HEK293T (cell line): ENCODE measurements around the gene ASAP3.

Source experiments
- CTCF ChIA-PET: fragments of 350-600 bp; formaldehyde crosslinking; extraction: SDS; loops from one replicate; lab custom pipeline; 2021; ENCODE audit warnings: antibody characterized with exemption, inconsistent platforms; lab: Yijun Ruan, JAX
- POLR2A ChIA-PET: fragments of 350-600 bp; formaldehyde crosslinking; extraction: SDS; loops from one replicate; lab custom pipeline; 2020; ENCODE audit warnings: antibody characterized with exemption, inconsistent platforms; lab: Yijun Ruan, JAX
- DNase-seq: peaks from one replicate; pipeline ENCODE4 v3.0.0; 2012; ENCODE audit warnings: mixed read lengths; ENCODE audit errors: extremely low spot score
- ARNT ChIP-seq: fragments of 450-650 bp; IDR thresholded peaks from 2 replicates; pipeline ENCODE4 v1.6.1; 2017; ENCODE audit warnings: mild to moderate bottlenecking
- BHLHE40 ChIP-seq: fragments of 450-650 bp; IDR thresholded peaks from 2 replicates; pipeline ENCODE4 v1.6.1; 2016; ENCODE audit warnings: mild to moderate bottlenecking, moderate library complexity, borderline replicate concordance
- CTBP1 ChIP-seq: fragments of 450-650 bp; IDR thresholded peaks from 2 replicates; pipeline ENCODE4 v1.6.1; 2016; ENCODE audit warnings: borderline replicate concordance
- ELF4 ChIP-seq: fragments of 450-650 bp; IDR thresholded peaks from 2 replicates; pipeline ENCODE4 v1.6.1; 2017; ENCODE audit warnings: antibody characterized with exemption
- FOXA1 ChIP-seq: fragments of 450-650 bp; IDR thresholded peaks from 2 replicates; pipeline ENCODE4 v1.6.1; 2016; ENCODE audit warnings: mild to moderate bottlenecking
- FOXK2 ChIP-seq: fragments of 450-650 bp; IDR thresholded peaks from 2 replicates; pipeline ENCODE4 v1.6.1; 2016; ENCODE audit warnings: mild to moderate bottlenecking
- FOXM1 ChIP-seq: fragments of 450-650 bp; IDR thresholded peaks from 2 replicates; pipeline ENCODE4 v1.6.1; 2017; ENCODE audit warnings: mild to moderate bottlenecking, borderline replicate concordance
- HDGF ChIP-seq: fragments of 450-650 bp; IDR thresholded peaks from 2 replicates; pipeline ENCODE4 v1.6.1; 2017; ENCODE audit warnings: antibody characterized with exemption, borderline replicate concordance
- L3MBTL2 ChIP-seq: fragments of 450-650 bp; conservative IDR thresholded peaks from 2 replicates; pipeline ENCODE4 v1.6.1; 2016; ENCODE audit warnings: mild to moderate bottlenecking
- LEF1 ChIP-seq: fragments of 450-650 bp; IDR thresholded peaks from 2 replicates; pipeline ENCODE4 v1.6.1; 2017; ENCODE audit warnings: mild to moderate bottlenecking, borderline replicate concordance
- NFRKB ChIP-seq: fragments of 450-650 bp; IDR thresholded peaks from 2 replicates; pipeline ENCODE4 v1.6.1; 2016; ENCODE audit warnings: mild to moderate bottlenecking, moderate library complexity
- PKNOX1 ChIP-seq: fragments of 450-650 bp; IDR thresholded peaks from 2 replicates; pipeline ENCODE4 v1.6.1; 2016
- SP1 ChIP-seq: fragments of 450-650 bp; IDR thresholded peaks from 2 replicates; pipeline ENCODE4 v1.6.1; 2017
- SUZ12 ChIP-seq: fragments of 450-650 bp; IDR thresholded peaks from 2 replicates; pipeline ENCODE4 v1.6.1; 2016; ENCODE audit warnings: mild to moderate bottlenecking
- TARDBP ChIP-seq: fragments of 450-650 bp; IDR thresholded peaks from 2 replicates; pipeline ENCODE4 v1.6.1; 2016
- ZNF384 ChIP-seq: fragments of 450-650 bp; IDR thresholded peaks from 2 replicates; pipeline ENCODE4 v1.6.1; 2016

Gene ASAP3

GRCh38 chr1:23466423-23466989, 17.5 kb downstream of the ASAP3 start:
- ChIA-PET CTCF (interaction anchor here (0.6 to 1.0 kb wide), 2 partner anchors 18 to 272 kb away, joined by 3 read pairs; partner anchors contain the start of gene ASAP3), POLR2A (interaction anchor here (1.1 kb wide), 1 partner anchor 18 kb away, joined by 3 read pairs; the partner anchor contains the start of gene ASAP3)
- DNase-seq: no peak
- no peak for TF ChIP-seq HDGF
- TF ChIP-seq FOXA1: no peak
- TF ChIP-seq SUZ12: no peak
- no peak for TF ChIP-seq BHLHE40
- TF ChIP-seq ELF4: no peak
- no peak for TF ChIP-seq FOXM1

- ChIA-PET POLR2A (no interaction called here), CTCF (no interaction called here)
- no peak for DNase-seq
- TF ChIP-seq HDGF (no peak), ZNF384 (no peak), L3MBTL2 (no peak), NFRKB (no peak), FOXA1 (no peak), BHLHE40 (no peak), ELF4 (no peak), FOXK2 (no peak), CTBP1 (no peak), ARNT (no peak), LEF1 (no peak), FOXM1 (no peak), SUZ12 (no peak), SP1 (no peak), PKNOX1 (no peak), TARDBP (no peak)
Measured at GRCh38 chr1:23463286-23463685, 20.7 kb downstream of the ASAP3 start.

- ChIA-PET CTCF (no interaction called here), POLR2A (no interaction called here)
- no peak for TF ChIP-seq ELF4
- no peak for DNase-seq
Measured at GRCh38 chr1:23462766-23463165, 21.2 kb downstream of the ASAP3 start.

- CTCF ChIA-PET: interaction anchor here (0.6 kb wide), 1 partner anchor 168 kb away, joined by 3 read pairs; no protein-coding TSS in a partner anchor
- no peak for TF ChIP-seq PKNOX1
- TF ChIP-seq FOXM1: no peak
- DNase-seq: no peak
- POLR2A ChIA-PET: no interaction called here
Measured at GRCh38 chr1:23461050-23461449, 22.9 kb downstream of the ASAP3 start.

- no peak for TF ChIP-seq L3MBTL2
- TF ChIP-seq ARNT: no peak
- TF ChIP-seq TARDBP: no peak
- TF ChIP-seq BHLHE40: no peak
- no peak for TF ChIP-seq FOXK2
- TF ChIP-seq ELF4: no peak
- no peak for TF ChIP-seq LEF1
- no peak for TF ChIP-seq ZNF384
- ChIA-PET CTCF (interaction anchor here (0.6 kb wide), 1 partner anchor 167 kb away, joined by 3 read pairs; no protein-coding TSS in a partner anchor), POLR2A (no interaction called here)
- DNase-seq: no peak
Measured at GRCh38 chr1:23460519-23460918, 23.5 kb downstream of the ASAP3 start.

GRCh38 chr1:23459338-23459757, 24.6 kb downstream of the ASAP3 start:
- POLR2A ChIA-PET: no interaction called here
- CTCF ChIA-PET: no interaction called here
- TF ChIP-seq NFRKB: no peak
- no peak for TF ChIP-seq SP1
- no peak for TF ChIP-seq SUZ12
- TF ChIP-seq FOXM1: no peak
- TF ChIP-seq BHLHE40: no peak
- no peak for TF ChIP-seq L3MBTL2
- no peak for TF ChIP-seq HDGF
- no peak for TF ChIP-seq PKNOX1
- no peak for TF ChIP-seq ZNF384
- no peak for TF ChIP-seq FOXA1
- TF ChIP-seq LEF1: no peak
- no peak for TF ChIP-seq ELF4
- TF ChIP-seq FOXK2: no peak
- TF ChIP-seq ARNT: no peak
- TF ChIP-seq TARDBP: no peak
- TF ChIP-seq CTBP1: no peak
- no peak for DNase-seq

- TF ChIP-seq HDGF (no peak), CTBP1 (no peak), TARDBP (no peak), LEF1 (no peak), FOXA1 (no peak), L3MBTL2 (no peak), FOXM1 (no peak), ZNF384 (no peak), PKNOX1 (no peak), ARNT (no peak), NFRKB (no peak)
- DNase-seq: no peak
- ChIA-PET POLR2A (interaction anchor here (1.0 kb wide), 1 partner anchor 112 kb away, joined by 3 read pairs; the partner anchor contains the start of gene HNRNPR), CTCF (no interaction called here)
Measured at GRCh38 chr1:23456226-23456625, 27.8 kb downstream of the ASAP3 start.
